Activated B cell treated with CpG ODN at 0.5 μM for 24 hours (primary cell): ENCODE measurements around the gene MB21D2. TPM values are rescaled to one million over a fixed set of nuclear protein-coding genes. Genes with fewer than 3 reads are reported as not detected.

Experiments
- ATAC-seq: fragments of 200-7000 bp; cut with Tn5 transposase; one replicate; pipeline ENCODE4 v1.10.0; 2021; ENCODE audit warnings: low read depth, mild to moderate bottlenecking, moderate library complexity
- CTCF ChIA-PET: fragments of 350-600 bp; sonication (Branson Sonifier 250); formaldehyde crosslinking; loops from one replicate; lab custom pipeline; 2021; ENCODE audit warnings: antibody characterized with exemption; lab: Charles Lee
- POLR2A ChIA-PET: fragments of 350-600 bp; sonication (Branson Sonifier 250); formaldehyde crosslinking; loops from one replicate; lab custom pipeline; 2021; ENCODE audit warnings: antibody characterized with exemption; lab: Charles Lee
- DNase-seq: peaks from one replicate; pipeline ENCODE4 v3.0.0; 2022
- H3K27ac Mint-ChIP-seq: one replicate; pipeline ENCODE4 v1.8.0; 2020; ENCODE audit warnings: mixed read lengths
- H3K27me3 Mint-ChIP-seq: one replicate; pipeline ENCODE4 v1.8.0; 2021; ENCODE audit warnings: mixed read lengths
- H3K36me3 Mint-ChIP-seq: one replicate; pipeline ENCODE4 v1.8.0; 2021; ENCODE audit warnings: low read depth, mixed read lengths
- H3K4me1 Mint-ChIP-seq: one replicate; pipeline ENCODE4 v1.8.0; 2021; ENCODE audit warnings: mixed read lengths
- H3K4me3 Mint-ChIP-seq: one replicate; pipeline ENCODE4 v1.8.0; 2020; ENCODE audit warnings: mild to moderate bottlenecking, mixed read lengths
- H3K9me3 Mint-ChIP-seq: one replicate; pipeline ENCODE4 v1.8.0; 2020; ENCODE audit warnings: mixed read lengths
- CTCF ChIP-seq: fragments of 200-600 bp; IDR thresholded peaks from one replicate; pipeline ENCODE4 v1.8.0; 2022; ENCODE audit warnings: antibody characterized with exemption, mild to moderate bottlenecking
- intact Hi-C: fragments of 100-400 bp; cut with micrococcal nuclease; formaldehyde crosslinking; loops from one replicate; pipeline ENCODE4 v1.15.1; 2024
- total RNA-seq: library from RNA; stranded (reverse); gene quantifications from 2 replicates; pipeline ENCODE4 v1.2.3, GENCODE V29; 2022

The MB21D2 gene
- total RNA-seq, 1 donor from 2014 or later: 0.09 TPM

- no peak overlapping the region for H3K27ac Mint-ChIP-seq
- no peak overlapping the region for H3K4me3 Mint-ChIP-seq
- POLR2A ChIA-PET: no interaction called here
- H3K36me3 Mint-ChIP-seq: no peaks in the 10 kb centered on the region
- no peaks in the 10 kb centered on the region for H3K27me3 Mint-ChIP-seq
- no peak for DNase-seq
- CTCF ChIA-PET: no interaction called here
- ATAC-seq: no peak
- TF ChIP-seq CTCF: no peak
- intact Hi-C loops: no loop called here
- H3K9me3 Mint-ChIP-seq: peaks cover 3% of the 10 kb centered on the region
- H3K4me1 Mint-ChIP-seq: no peaks in the 10 kb centered on the region
Observed at GRCh38 chr3:192935441-192935840, 17.8 kb upstream of the MB21D2 start.

- no peak for ATAC-seq
- Mint-ChIP-seq H3K27me3 (no peaks in the 10 kb centered on the region), H3K4me1 (peaks cover 2% of the 10 kb centered on the region), H3K9me3 (peaks cover 5% of the 10 kb centered on the region), H3K4me3 (no peak overlapping the region), H3K27ac (no peak overlapping the region), H3K36me3 (no peaks in the 10 kb centered on the region)
- no peak for DNase-seq
- CTCF ChIA-PET: no interaction called here
- intact Hi-C loops: no loop called here
- TF ChIP-seq CTCF: no peak
- POLR2A ChIA-PET: no interaction called here
Observed at GRCh38 chr3:192933779-192934460, 16.3 kb upstream of the MB21D2 start.

- Mint-ChIP-seq H3K4me1 (peaks cover 2% of the 10 kb centered on the region), H3K4me3 (no peak overlapping the region), H3K27me3 (no peaks in the 10 kb centered on the region), H3K9me3 (peaks cover 2% of the 10 kb centered on the region), H3K27ac (no peak overlapping the region), H3K36me3 (no peaks in the 10 kb centered on the region)
- TF ChIP-seq CTCF: no peak
- CTCF ChIA-PET: no interaction called here
- intact Hi-C loops: no loop called here
- no peak for DNase-seq
- no peak for ATAC-seq
- POLR2A ChIA-PET: no interaction called here
Observed at GRCh38 chr3:192933259-192933658, 15.6 kb upstream of the MB21D2 start.

GRCh38 chr3:192931825-192932224, 14.2 kb upstream of the MB21D2 start:
- H3K27ac Mint-ChIP-seq: no peak overlapping the region

GRCh38 chr3:192930577-192930976, 12.9 kb upstream of the MB21D2 start:
- peaks cover 2% of the 10 kb centered on the region for H3K4me1 Mint-ChIP-seq
- peaks cover 2% of the 10 kb centered on the region for H3K9me3 Mint-ChIP-seq
- H3K36me3 Mint-ChIP-seq: no peaks in the 10 kb centered on the region
- peaks cover 2% of the 10 kb centered on the region for H3K27me3 Mint-ChIP-seq
- ChIA-PET POLR2A (no interaction called here), CTCF (no interaction called here)
- intact Hi-C loops: no loop called here
- no peak overlapping the region for H3K27ac Mint-ChIP-seq
- no peak for DNase-seq
- TF ChIP-seq CTCF: no peak
- ATAC-seq: no peak
- H3K4me3 Mint-ChIP-seq: no peak overlapping the region

More at GRCh38 chr3:192931825-192932224, 14.2 kb upstream of the MB21D2 start:
- DNase-seq (no peak), ATAC-seq (no peak)
- POLR2A ChIA-PET: no interaction called here
- intact Hi-C loops: no loop called here
- Mint-ChIP-seq H3K27me3 (peaks cover 2% of the 10 kb centered on the region), H3K4me1 (peaks cover 2% of the 10 kb centered on the region), H3K9me3 (peaks cover 2% of the 10 kb centered on the region), H3K4me3 (no peak overlapping the region), H3K36me3 (no peaks in the 10 kb centered on the region)
- no peak for TF ChIP-seq CTCF
- CTCF ChIA-PET: no interaction called here
